LHCN-M2 (cell line): ENCODE measurements around the gene SCYGR2. TPM values are rescaled to one million over a fixed set of nuclear protein-coding genes. Genes with fewer than 3 reads are reported as not detected.
"Not testable (repeated sequence)": the region's sequence is repeated elsewhere in the genome, so short reads cannot be mapped to it uniquely, and the experiment has no call there.

Experiments
- DNase-seq: peaks from one replicate; pipeline ENCODE4 v3.0.0-alpha.2; 2012; ENCODE audit warnings: low read depth
- polyA plus RNA-seq: library from polyadenylated mRNA; unstranded; fragments of >200 nt; gene quantifications from one replicate; pipeline ENCODE4 v1.2.1, GENCODE V29; 2012; ENCODE audit warnings: missing spikeins
- total RNA-seq: library from RNA; depleted of rRNA; stranded (reverse); fragments of >200 nt; gene quantifications from 2 replicates; pipeline ENCODE4 v1.2.3, GENCODE V29; 2014; rRNA removed

SCYGR2 gene, protein sequence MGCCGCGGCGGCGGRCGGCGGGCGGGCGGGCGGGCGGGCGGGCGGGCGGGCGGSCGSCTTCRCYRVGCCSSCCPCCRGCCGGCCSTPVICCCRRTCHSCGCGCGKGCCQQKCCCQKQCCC
- total RNA-seq, result not detected in 2 replicates
- polyA plus RNA-seq, result not detected

DNA sequence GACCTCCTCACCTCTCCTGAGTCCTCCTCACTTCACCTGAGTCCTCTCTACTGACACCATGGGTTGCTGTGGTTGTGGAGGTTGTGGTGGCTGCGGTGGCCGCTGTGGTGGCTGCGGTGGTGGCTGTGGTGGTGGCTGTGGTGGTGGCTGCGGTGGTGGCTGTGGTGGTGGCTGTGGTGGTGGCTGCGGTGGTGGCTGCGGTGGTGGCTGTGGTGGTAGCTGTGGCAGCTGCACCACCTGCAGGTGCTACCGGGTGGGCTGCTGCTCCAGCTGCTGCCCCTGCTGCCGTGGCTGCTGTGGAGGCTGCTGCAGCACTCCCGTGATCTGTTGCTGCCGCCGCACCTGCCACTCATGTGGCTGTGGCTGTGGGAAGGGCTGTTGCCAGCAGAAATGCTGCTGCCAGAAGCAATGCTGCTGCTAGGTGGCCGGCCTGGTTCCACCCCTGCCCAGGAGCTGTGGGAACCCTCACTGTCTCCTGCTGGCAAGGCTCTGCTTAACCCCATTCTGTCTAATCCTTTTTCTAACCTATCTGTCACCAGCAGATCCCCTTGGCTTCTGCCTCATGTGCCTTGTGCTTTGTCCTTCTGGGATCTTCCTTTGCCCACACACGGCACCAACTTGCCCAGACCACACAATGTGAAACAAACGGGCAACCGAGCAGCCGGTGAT, at the start of gene SCYGR2:
Gene SCYGR2 (plus strand): TSS at position 59 of the 669 bp plus-strand sequence. CDS start 0 bp downstream, at position 59.
- not testable (repeated sequence) for DNase-seq

- no peak for DNase-seq
Observed at GRCh38 chr2:227551836-227552235, 46.9 kb upstream of the SCYGR2 start.

GRCh38 chr2:227562581-227562980, 36.1 kb upstream of the SCYGR2 start:
- DNase-seq, result no peak

- DNase-seq, result no peak
Observed at GRCh38 chr2:227565080-227565479, 33.6 kb upstream of the SCYGR2 start.

GRCh38 chr2:227566012-227566411, 32.7 kb upstream of the SCYGR2 start:
- no peak for DNase-seq

- DNase-seq, result no peak
Observed at GRCh38 chr2:227568852-227569169, 29.9 kb upstream of the SCYGR2 start.

GRCh38 chr2:227570615-227571014, 28.1 kb upstream of the SCYGR2 start:
- no peak for DNase-seq

GRCh38 chr2:227576110-227576509, 22.6 kb upstream of the SCYGR2 start:
- peak; percentile 97 for DNase-seq

GRCh38 chr2:227576812-227577211, 21.9 kb upstream of the SCYGR2 start:
- no peak for DNase-seq

- DNase-seq, result no peak
Observed at GRCh38 chr2:227577555-227577954, 21.1 kb upstream of the SCYGR2 start.

DNA sequence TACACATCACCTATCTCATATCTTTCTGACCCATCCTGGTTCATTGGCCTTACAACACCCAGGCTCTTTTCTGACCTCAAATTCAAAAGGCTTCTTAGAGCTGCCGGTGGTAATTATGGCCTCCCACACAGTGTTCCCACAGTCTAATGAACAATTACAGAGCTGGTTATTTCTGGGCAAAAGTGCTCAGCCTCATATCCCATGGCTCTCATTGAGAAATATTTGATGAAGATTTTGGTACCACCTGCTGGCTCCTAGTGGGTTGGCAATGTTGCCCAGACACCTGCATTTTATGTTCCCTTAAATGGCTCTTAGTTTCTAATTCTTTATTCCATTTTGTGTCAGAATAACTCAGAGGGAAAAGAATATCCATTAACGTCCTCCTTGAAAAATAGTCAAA, 20.1 kb upstream of the SCYGR2 start:
- DNase-seq, result no peak

DNA sequence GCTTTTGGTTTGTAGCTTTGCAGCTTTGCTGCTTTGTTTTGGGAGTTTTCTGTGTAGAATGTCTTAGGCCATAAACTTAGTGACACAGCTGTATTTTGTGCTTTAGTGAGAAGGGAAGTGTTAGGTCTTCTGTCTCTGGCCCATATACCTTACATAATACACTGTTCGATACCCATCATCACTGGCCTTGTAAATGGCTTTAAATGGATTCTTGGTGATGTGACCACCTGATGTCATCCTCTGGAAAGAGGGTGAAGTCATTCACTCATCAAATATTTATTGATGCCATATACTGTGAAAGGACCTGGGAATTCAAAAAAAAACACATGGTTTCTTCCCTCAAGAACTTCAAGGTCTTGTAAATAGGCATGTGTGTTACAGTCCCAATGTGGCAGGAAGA, 18.9 kb upstream of the SCYGR2 start:
- no peak for DNase-seq

GRCh38 chr2:227582369-227582768, 16.3 kb upstream of the SCYGR2 start:
- no peak for DNase-seq

- no peak for DNase-seq
Observed at GRCh38 chr2:227592694-227593387, 5.9 kb upstream of the SCYGR2 start.

- DNase-seq, result no peak
Observed at GRCh38 chr2:227595797-227596196, 2.9 kb upstream of the SCYGR2 start.

- DNase-seq, result no peak
Observed at GRCh38 chr2:227597036-227597435, 1.7 kb upstream of the SCYGR2 start.

GRCh38 chr2:227597998-227598397, 695 bp upstream of the SCYGR2 start:
- DNase-seq, result no peak

- DNase-seq, result no peak
Observed at GRCh38 chr2:227602358-227602757, 3.7 kb downstream of the SCYGR2 start.

- DNase-seq, result no peak
Observed at GRCh38 chr2:227606476-227606875, 7.8 kb downstream of the SCYGR2 start.

DNA sequence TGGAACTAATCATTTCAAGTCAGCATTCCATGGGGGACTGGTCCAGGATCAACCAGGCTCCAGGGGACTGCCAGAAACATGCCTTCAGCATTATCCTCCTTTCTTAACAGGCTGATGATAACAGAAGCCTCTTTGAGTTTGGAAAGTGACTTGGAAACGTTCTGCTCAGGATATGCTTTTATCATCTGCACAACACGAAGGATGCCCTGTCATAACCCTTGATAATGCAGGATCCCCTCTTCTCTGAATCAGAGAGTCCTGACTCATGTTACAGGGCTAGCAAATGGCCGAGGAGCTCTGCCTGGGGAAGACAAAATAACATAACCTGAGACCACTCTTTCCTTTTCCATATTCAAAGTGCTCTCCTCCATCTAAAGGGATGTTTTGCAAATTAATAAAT, 9.2 kb downstream of the SCYGR2 start:
- peak; percentile 13 for DNase-seq

- no peak for DNase-seq
Observed at GRCh38 chr2:227608561-227609338, 10.1 kb downstream of the SCYGR2 start.

DNA sequence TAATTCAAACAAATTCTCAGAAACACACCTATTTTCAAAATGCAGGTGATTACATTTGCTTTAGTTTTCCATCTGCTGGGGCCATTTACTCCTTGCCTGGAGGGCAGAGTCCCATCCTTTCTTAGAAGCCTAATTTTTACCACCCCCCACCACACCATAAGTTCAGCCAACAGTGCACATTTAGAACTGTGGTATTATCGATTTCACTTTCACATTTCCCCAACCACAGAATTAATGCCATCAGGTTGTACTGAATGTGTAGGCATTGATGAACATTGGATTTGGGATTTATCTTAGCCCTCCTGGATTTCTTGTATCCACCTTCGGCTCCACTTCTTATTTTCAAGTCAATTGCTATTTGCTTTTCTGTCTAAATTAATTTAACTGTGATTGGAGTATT, 11.4 kb downstream of the SCYGR2 start:
- DNase-seq, result no peak
